ENCODE results near the gene WBP1L.

Gene WBP1L

GRCh38 chr10:102785818-102786217, 42.1 kb downstream of the WBP1L start:
- Histone ChIP-seq H3K27ac (ENCODE audit: low read length) (no peak overlapping the region), H3K27me3 (ENCODE audit: insufficient read depth, low read length) (no peaks in the 10 kb centered on the region), H3K4me3 (ENCODE audit: low read length) (no peak overlapping the region), H3K36me3 (ENCODE audit: insufficient read depth, low read depth, low read length) (no peaks in the 10 kb centered on the region), H3K4me1 (ENCODE audit: insufficient read depth, low read length) (peaks cover 9% of the 10 kb centered on the region), H3K9me3 (ENCODE audit: insufficient read depth, low read depth, low read length) (no peaks in the 10 kb centered on the region), H3K9ac (ENCODE audit: low read depth, low read length) (no peak overlapping the region)

DNA sequence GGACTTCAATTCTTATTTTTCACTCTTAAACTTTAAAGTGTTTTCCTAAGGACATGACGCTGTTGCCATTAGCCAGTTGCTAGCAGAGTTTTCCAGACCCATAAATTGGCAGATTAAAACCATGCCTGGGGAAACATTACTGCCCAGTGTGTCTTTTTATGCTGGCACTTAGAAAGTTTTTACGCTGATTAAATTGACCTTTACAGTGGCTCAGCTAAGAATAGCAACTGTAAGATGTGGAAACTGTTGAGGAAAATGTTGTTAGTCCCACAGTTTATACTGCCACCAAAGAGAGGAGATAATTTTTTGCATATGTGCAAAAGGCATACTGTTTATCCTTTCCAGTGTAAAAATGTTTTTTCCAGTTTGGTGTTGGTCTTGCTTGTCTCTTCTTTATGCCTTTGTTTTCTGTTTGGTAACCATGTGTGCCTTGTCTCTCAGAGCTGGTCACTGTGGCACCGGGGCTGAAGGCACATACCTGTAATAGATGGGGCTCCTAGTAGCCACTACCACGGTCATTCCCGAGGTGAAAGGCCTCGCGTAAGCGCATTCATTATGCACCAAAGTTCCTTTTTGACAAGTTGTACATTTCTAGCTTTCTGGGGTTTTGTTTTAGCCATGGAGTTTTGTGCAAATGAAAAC, 48.1 kb downstream of the WBP1L start:
- no peaks in the 10 kb centered on the region for H3K9me3 ChIP-seq (ENCODE audit: insufficient read depth, low read depth, low read length)
- H3K27me3 ChIP-seq (ENCODE audit: insufficient read depth, low read length) = no peaks in the 10 kb centered on the region
- H3K27ac ChIP-seq (ENCODE audit: low read length) = no peak overlapping the region
- no peaks in the 10 kb centered on the region for H3K36me3 ChIP-seq (ENCODE audit: insufficient read depth, low read depth, low read length)
- no peak overlapping the region for H3K9ac ChIP-seq (ENCODE audit: low read depth, low read length)
- H3K4me1 ChIP-seq (ENCODE audit: insufficient read depth, low read length) = no peaks in the 10 kb centered on the region; the same call in 1 of the 2 replicates
- no peak overlapping the region for H3K4me3 ChIP-seq (ENCODE audit: low read length)

GRCh38 chr10:102795453-102796406, 52.0 kb downstream of the WBP1L start:
- Histone ChIP-seq H3K4me3 (ENCODE audit: low read length) (no peak overlapping the region), H3K9ac (ENCODE audit: low read depth, low read length) (no peak overlapping the region), H3K4me1 (ENCODE audit: insufficient read depth, low read length) (peaks cover 13% of the 10 kb centered on the region), H3K27me3 (ENCODE audit: insufficient read depth, low read length) (no peaks in the 10 kb centered on the region), H3K9me3 (ENCODE audit: insufficient read depth, low read depth, low read length) (no peaks in the 10 kb centered on the region), H3K27ac (ENCODE audit: low read length) (no peak overlapping the region), H3K36me3 (ENCODE audit: insufficient read depth, low read depth, low read length) (no peaks in the 10 kb centered on the region; the same call in 1 of the 2 replicates)

- H3K27ac ChIP-seq (ENCODE audit: low read length) = no peak overlapping the region
- H3K4me1 ChIP-seq (ENCODE audit: insufficient read depth, low read length) = peaks cover 22% of the 10 kb centered on the region
- H3K9ac ChIP-seq (ENCODE audit: low read depth, low read length) = no peak overlapping the region
- no peaks in the 10 kb centered on the region for H3K9me3 ChIP-seq (ENCODE audit: insufficient read depth, low read depth, low read length)
- H3K4me3 ChIP-seq (ENCODE audit: low read length) = no peak overlapping the region
- H3K36me3 ChIP-seq (ENCODE audit: insufficient read depth, low read depth, low read length) = no peaks in the 10 kb centered on the region; the same call in 1 of the 2 replicates
- H3K27me3 ChIP-seq (ENCODE audit: insufficient read depth, low read length) = no peaks in the 10 kb centered on the region
Measured at GRCh38 chr10:102796407-102797176, 52.8 kb downstream of the WBP1L start.

GRCh38 chr10:102799691-102800471, 56.1 kb downstream of the WBP1L start:
- Histone ChIP-seq H3K4me3 (ENCODE audit: low read length) (no peak overlapping the region), H3K27ac (ENCODE audit: low read length) (no peak overlapping the region), H3K9ac (ENCODE audit: low read depth, low read length) (peak overlapping the region; percentile 30; the same call in 1 of the 2 replicates), H3K36me3 (ENCODE audit: insufficient read depth, low read depth, low read length) (peaks cover 4% of the 10 kb centered on the region), H3K9me3 (ENCODE audit: insufficient read depth, low read depth, low read length) (no peaks in the 10 kb centered on the region), H3K27me3 (ENCODE audit: insufficient read depth, low read length) (no peaks in the 10 kb centered on the region), H3K4me1 (ENCODE audit: insufficient read depth, low read length) (peaks cover 36% of the 10 kb centered on the region)

DNA sequence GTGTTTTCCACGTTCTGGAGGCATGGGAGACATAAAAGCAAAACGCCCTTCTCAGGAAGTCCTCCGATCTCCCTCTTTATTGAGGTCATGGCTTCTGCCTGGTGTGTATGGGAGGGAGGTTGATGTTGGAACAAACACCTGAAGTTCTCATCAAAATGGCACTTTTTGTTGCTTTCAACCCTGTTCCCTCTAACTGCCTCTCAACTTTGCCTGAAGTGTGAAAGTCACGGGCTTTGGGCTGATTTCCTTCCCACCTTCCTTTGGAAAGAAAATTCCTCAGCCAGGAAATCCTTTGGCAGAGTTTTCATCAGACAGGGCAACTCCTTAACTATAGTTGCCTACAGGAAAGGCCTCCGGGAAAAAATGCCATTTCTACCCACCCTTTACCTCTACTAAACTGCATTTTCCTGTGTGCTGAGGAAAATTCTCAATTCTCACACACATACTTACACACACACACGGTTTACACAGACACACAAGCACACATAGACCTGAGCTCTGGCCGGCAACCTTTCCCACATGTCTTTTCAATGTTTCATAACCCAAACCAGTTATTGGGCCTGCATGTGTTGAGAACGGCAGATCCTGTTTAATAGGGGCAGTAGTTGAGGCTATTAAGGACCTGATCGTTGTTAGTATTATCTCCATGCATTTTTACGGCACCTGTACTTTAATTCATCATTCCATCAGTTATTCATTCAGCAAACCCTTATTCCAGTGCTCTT, 57.0 kb downstream of the WBP1L start:
- Histone ChIP-seq H3K36me3 (ENCODE audit: insufficient read depth, low read depth, low read length) (peaks cover 4% of the 10 kb centered on the region), H3K27ac (ENCODE audit: low read length) (no peak overlapping the region), H3K4me1 (ENCODE audit: insufficient read depth, low read length) (peaks cover 36% of the 10 kb centered on the region), H3K9ac (ENCODE audit: low read depth, low read length) (peak overlapping the region; percentile 21; the same call in 1 of the 2 replicates), H3K9me3 (ENCODE audit: insufficient read depth, low read depth, low read length) (no peaks in the 10 kb centered on the region), H3K4me3 (ENCODE audit: low read length) (no peak overlapping the region), H3K27me3 (ENCODE audit: insufficient read depth, low read length) (no peaks in the 10 kb centered on the region)

DNA sequence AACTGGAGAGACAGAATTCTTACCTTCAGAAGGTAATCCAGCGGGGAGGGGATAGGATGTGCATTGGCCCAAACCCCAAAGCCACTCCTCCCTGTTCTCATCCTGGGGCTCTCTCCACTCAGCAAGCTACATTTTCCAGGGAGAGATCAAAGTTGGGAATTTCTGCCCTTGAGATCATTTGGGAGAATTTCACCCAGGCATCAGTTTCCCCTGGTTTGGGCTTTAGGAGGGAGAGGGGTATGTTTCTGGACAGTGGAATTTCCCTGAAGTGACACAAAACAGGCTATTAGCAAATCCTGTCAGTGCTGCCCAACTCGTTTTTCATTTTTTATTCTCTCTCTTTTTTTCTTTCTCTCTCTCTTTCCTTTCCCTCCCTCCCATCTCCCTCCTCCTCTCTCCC, 57.7 kb downstream of the WBP1L start:
- no peaks in the 10 kb centered on the region for H3K9me3 ChIP-seq (ENCODE audit: insufficient read depth, low read depth, low read length)
- H3K27me3 ChIP-seq (ENCODE audit: insufficient read depth, low read length) = no peaks in the 10 kb centered on the region
- H3K9ac ChIP-seq (ENCODE audit: low read depth, low read length) = peak overlapping the region; percentile 4; the same call in 1 of the 2 replicates
- peaks cover 4% of the 10 kb centered on the region for H3K36me3 ChIP-seq (ENCODE audit: insufficient read depth, low read depth, low read length)
- H3K4me3 ChIP-seq (ENCODE audit: low read length) = no peak overlapping the region
- no peak overlapping the region for H3K27ac ChIP-seq (ENCODE audit: low read length)
- H3K4me1 ChIP-seq (ENCODE audit: insufficient read depth, low read length) = peaks cover 36% of the 10 kb centered on the region

GRCh38 chr10:102801978-102802377, 58.2 kb downstream of the WBP1L start:
- no peaks in the 10 kb centered on the region for H3K27me3 ChIP-seq (ENCODE audit: insufficient read depth, low read length)
- peaks cover 4% of the 10 kb centered on the region for H3K36me3 ChIP-seq (ENCODE audit: insufficient read depth, low read depth, low read length)
- no peaks in the 10 kb centered on the region for H3K9me3 ChIP-seq (ENCODE audit: insufficient read depth, low read depth, low read length)
- peak overlapping the region; percentile 56; the same call in 1 of the 2 replicates for H3K9ac ChIP-seq (ENCODE audit: low read depth, low read length)
- peak overlapping the region; percentile 94 for H3K27ac ChIP-seq (ENCODE audit: low read length)
- no peak overlapping the region for H3K4me3 ChIP-seq (ENCODE audit: low read length)
- H3K4me1 ChIP-seq (ENCODE audit: insufficient read depth, low read length) = peaks cover 36% of the 10 kb centered on the region

DNA sequence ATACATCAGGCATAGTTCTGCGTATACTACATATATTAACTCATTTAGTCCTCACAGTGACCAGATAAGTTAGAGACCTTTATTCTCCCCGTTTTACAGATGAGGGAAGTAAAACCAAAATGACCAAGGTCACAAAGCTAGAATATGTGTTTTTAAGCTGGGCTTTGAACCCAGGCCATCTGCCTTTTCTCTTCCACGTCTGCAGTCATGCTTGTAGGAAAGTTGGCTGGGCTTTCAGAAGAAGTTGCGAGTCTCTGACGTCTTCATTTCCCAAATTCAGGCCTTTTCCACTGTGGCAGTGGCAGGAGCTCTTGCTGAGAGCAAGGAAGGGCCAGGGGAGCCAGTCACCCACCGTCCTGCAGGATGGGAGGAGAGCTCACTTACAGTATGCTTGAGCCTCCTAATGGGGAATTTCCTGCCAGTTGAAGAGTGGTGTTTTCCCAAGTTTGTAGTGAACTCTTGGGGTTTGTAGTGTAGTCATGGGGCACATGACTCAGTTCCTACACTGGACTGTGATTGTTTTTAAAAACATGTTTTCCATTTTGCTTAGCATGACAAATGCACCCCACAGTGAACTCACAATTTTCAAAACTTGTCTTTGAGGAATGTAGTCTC, 59.3 kb downstream of the WBP1L start:
- Histone ChIP-seq H3K9me3 (ENCODE audit: insufficient read depth, low read depth, low read length) (no peaks in the 10 kb centered on the region), H3K4me3 (ENCODE audit: low read length) (no peak overlapping the region), H3K9ac (ENCODE audit: low read depth, low read length) (peak overlapping the region; percentile 56; the same call in 1 of the 2 replicates), H3K27ac (ENCODE audit: low read length) (peak overlapping the region; percentile 4), H3K36me3 (ENCODE audit: insufficient read depth, low read depth, low read length) (peaks cover 4% of the 10 kb centered on the region), H3K27me3 (ENCODE audit: insufficient read depth, low read length) (no peaks in the 10 kb centered on the region), H3K4me1 (ENCODE audit: insufficient read depth, low read length) (peaks cover 36% of the 10 kb centered on the region)

DNA sequence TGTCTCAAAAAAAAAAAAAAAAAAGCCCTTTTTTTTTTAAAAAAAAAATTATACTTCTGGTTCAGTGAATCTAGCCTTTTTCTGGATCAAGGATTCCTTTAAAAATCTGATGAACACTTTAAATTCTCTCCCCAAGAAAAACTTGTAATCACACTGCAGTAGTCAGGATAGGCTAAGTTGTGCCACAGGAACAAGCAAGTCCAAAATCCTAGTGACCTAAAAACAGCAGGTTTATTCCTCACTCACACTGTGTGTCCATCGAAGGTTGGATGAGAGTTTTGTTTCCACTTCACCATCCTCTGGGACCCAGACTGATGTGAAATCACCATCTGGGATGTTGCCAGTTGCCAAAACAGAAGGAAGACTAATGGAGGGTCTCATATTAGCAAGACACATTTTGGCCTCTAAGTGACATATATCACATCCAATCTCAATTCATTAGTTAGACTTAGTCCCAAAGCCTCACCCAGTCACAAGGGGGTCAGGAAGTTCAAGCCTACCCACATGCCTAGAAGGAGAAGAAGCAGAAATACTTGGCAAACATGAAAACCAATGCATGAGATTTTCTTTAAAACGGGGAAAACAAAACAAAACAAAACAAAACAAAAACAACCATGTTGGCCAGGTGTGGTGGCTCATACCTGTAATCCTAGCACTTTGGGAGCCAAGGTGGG, 60.8 kb downstream of the WBP1L start:
- H3K9ac ChIP-seq (ENCODE audit: low read depth, low read length) = no peak overlapping the region
- H3K4me3 ChIP-seq (ENCODE audit: low read length) = no peak overlapping the region
- H3K27me3 ChIP-seq (ENCODE audit: insufficient read depth, low read length) = no peaks in the 10 kb centered on the region
- no peak overlapping the region for H3K27ac ChIP-seq (ENCODE audit: low read length)
- H3K36me3 ChIP-seq (ENCODE audit: insufficient read depth, low read depth, low read length) = peaks cover 4% of the 10 kb centered on the region
- H3K9me3 ChIP-seq (ENCODE audit: insufficient read depth, low read depth, low read length) = no peaks in the 10 kb centered on the region
- peaks cover 39% of the 10 kb centered on the region for H3K4me1 ChIP-seq (ENCODE audit: insufficient read depth, low read length)
